Gastrocnemius medialis (tissue), 4 donors: ENCODE data around the gene CMTM3.

Source experiments
- CTCF ChIP-seq, 5 experiments: fragments of 450-650 bp in 3 of 5; fragments of 200-600 bp in 2 of 5; sonication (generic) in 2 of 5; IDR thresholded peaks in 4 of 5; conservative IDR thresholded peaks in 1 of 5; 1 replicate in 4 of 5; 2 replicates in 1 of 5; pipeline ENCODE4 v1.5.1; 2016 to 2019; ENCODE audit warnings: antibody characterized with exemption in 5 of 5, mild to moderate bottlenecking in 3 of 5, moderate library complexity in 3 of 5
- POLR2A ChIP-seq, 2 donors: fragments of 450-650 bp; IDR thresholded peaks; one replicate each; pipeline ENCODE4 v1.6.1; 2017; ENCODE audit warnings: antibody characterized with exemption in 2 of 2, mild to moderate bottlenecking in 2 of 2, moderate library complexity in 2 of 2

GRCh38 chr16:66580605-66581209, 23.8 kb upstream of the CMTM3 start:
- TF ChIP-seq CTCF (IDR thresholded peaks at IDR 0.05 in 4 of 5, conservative IDR thresholded peaks at IDR 0.05 in 1 of 5), result no peak
- no peak for TF ChIP-seq POLR2A (IDR thresholded peaks at IDR 0.05)
